PC-9 (cell line): ENCODE data around the gene KRTAP10-3.

Source experiments
- CTCF ChIP-seq: fragments of 200-600 bp; sonication (generic); conservative IDR thresholded peaks from 2 replicates; pipeline ENCODE4 v1.6.1; 2017; ENCODE audit warnings: mixed run types, antibody characterized with exemption, mild to moderate bottlenecking, moderate library complexity
- EZH2 ChIP-seq: fragments of 200-600 bp; sonication (generic); IDR thresholded peaks from 2 replicates; pipeline ENCODE4 v1.8.0; 2017; ENCODE audit warnings: antibody characterized with exemption, low read depth

DNA sequence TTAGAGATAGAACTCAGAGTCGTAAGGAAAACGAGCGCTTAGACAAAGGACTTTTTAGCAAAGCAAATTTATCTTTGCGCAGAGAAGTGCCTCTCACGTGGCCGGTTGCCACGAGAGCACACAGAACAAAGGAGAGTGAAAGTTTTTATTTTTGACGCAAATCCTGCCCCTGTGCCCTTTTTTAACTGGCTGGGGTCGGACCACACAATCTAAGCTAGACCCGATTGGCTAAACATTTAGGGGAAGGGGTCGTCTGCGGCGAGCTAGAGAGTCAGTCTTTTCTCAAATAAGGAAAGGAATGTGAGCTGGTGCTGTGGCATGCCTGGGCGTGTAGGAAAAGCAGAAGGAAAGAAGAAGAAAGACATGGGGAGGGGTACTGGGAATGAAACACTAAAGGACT lies 9.7 kb downstream of the KRTAP10-3 start:
- TF ChIP-seq CTCF = no peak
- TF ChIP-seq EZH2 = no peak
